Brain microvascular endothelial cell (primary cell): ENCODE measurements around the gene ZMAT3.

Experiments used
- DNase-seq: peaks from one replicate; pipeline ENCODE4 v3.0.0-alpha.2; 2020
- H3K27ac ChIP-seq: fragments of 250-450 bp; sonication (Bioruptor Pico); 2 replicates; pipeline ENCODE4 v1.5.1; 2020; ENCODE audit warnings: mild to moderate bottlenecking, moderate library complexity
- H3K27me3 ChIP-seq: fragments of 250-450 bp; sonication (Bioruptor Pico); replicated peaks from 2 replicates; pipeline ENCODE4 v1.5.1; 2020; ENCODE audit warnings: mild to moderate bottlenecking
- H3K36me3 ChIP-seq: fragments of 250-450 bp; sonication (Bioruptor Pico); replicated peaks from 2 replicates; pipeline ENCODE4 v1.5.1; 2020; ENCODE audit warnings: mild to moderate bottlenecking
- H3K4me3 ChIP-seq: 2 replicates; pipeline ENCODE4 v1.5.1; 2011; ENCODE audit warnings: low read depth, mild to moderate bottlenecking, control low read depth, low read length, moderate library complexity
- in situ Hi-C: cut with HindIII; loops from 2 replicates; pipeline ENCODE4 v1.10.0; 2017; ENCODE audit warnings: low sequenced_read_pairs, low pct_ligation_motif_present
- TF ChIP-seq, protein P1 (sequence below): IDR thresholded peaks from 2 replicates; pipeline ENCODE4 v1.5.1; 2011; ENCODE audit warnings: low read depth, mild to moderate bottlenecking, moderate library complexity, low read length, control low read depth, inconsistent platforms; ENCODE audit errors: missing control alignments

ZMAT3 gene

DNA sequence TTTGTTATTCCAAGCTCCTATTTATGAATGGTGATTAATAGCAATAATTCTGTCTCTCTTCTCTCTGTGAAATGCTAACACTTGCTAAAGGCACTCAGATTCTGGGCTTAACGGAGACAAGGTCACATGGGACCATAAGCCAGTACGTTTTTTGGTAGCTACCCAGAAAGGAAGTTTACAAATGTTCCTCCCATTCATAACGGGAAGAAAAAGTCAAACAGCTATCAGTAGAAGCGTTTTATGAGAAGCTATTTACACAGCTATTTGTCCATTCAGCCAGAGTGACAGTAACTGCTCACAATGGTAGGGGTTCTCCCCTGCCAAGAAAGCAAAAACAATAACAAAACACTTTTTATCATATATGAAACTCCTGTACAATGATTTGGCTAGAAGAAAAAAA, 51.5 kb downstream of the ZMAT3 start:
- H3K27ac ChIP-seq = no peak overlapping the region
- DNase-seq = no peak

DNA sequence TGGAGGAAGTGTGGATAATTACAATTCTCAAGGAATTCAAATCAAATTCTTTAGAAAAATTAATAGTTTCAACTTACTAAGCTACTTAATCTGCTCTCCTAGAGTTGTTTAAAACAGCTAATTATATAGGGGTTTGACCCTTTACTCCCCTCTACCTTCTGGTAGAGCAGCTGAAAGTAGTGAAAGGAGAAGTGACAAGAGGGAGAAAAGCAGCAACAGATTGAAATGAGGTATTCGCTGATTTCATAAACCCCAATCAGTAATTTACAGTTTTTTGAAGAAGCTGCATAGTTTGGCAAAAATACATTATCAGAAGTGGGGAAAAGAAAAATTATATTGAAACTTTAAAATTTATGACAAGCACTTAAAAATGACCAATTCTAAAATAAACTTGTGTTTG, 52.8 kb downstream of the ZMAT3 start:
- in situ Hi-C loops = loop anchor here (25.0 kb wide), 1 partner anchor 293 kb away; the partner anchor contains the start of gene ZNF639
- no peaks in the 10 kb centered on the region for H3K27me3 ChIP-seq
- no peak for DNase-seq
- H3K36me3 ChIP-seq = peaks cover 13% of the 10 kb centered on the region
- no peak overlapping the region for H3K27ac ChIP-seq
- TF ChIP-seq, protein P1, sequence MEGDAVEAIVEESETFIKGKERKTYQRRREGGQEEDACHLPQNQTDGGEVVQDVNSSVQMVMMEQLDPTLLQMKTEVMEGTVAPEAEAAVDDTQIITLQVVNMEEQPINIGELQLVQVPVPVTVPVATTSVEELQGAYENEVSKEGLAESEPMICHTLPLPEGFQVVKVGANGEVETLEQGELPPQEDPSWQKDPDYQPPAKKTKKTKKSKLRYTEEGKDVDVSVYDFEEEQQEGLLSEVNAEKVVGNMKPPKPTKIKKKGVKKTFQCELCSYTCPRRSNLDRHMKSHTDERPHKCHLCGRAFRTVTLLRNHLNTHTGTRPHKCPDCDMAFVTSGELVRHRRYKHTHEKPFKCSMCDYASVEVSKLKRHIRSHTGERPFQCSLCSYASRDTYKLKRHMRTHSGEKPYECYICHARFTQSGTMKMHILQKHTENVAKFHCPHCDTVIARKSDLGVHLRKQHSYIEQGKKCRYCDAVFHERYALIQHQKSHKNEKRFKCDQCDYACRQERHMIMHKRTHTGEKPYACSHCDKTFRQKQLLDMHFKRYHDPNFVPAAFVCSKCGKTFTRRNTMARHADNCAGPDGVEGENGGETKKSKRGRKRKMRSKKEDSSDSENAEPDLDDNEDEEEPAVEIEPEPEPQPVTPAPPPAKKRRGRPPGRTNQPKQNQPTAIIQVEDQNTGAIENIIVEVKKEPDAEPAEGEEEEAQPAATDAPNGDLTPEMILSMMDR = no peak
- H3K4me3 ChIP-seq = no peak overlapping the region

More for the DNA sequence above, 51.5 kb downstream of the ZMAT3 start:
- in situ Hi-C loops = loop anchor here (25.0 kb wide), 1 partner anchor 292 kb away; the partner anchor contains the start of gene ZNF639
- TF ChIP-seq, protein P1 = no peak
- no peaks in the 10 kb centered on the region for H3K27me3 ChIP-seq
- peaks cover 16% of the 10 kb centered on the region for H3K36me3 ChIP-seq
- H3K4me3 ChIP-seq = no peak overlapping the region

- Histone ChIP-seq H3K27me3 (no peaks in the 10 kb centered on the region), H3K4me3 (no peak overlapping the region), H3K36me3 (peaks cover 13% of the 10 kb centered on the region), H3K27ac (no peak overlapping the region)
- in situ Hi-C loops = loop anchor here (25.0 kb wide), 1 partner anchor 295 kb away; the partner anchor contains the start of gene ZNF639
- TF ChIP-seq, protein P1 = no peak
- DNase-seq = no peak
Measured at GRCh38 chr3:179016979-179017670, 54.5 kb downstream of the ZMAT3 start.

- peak; percentile 86 for DNase-seq
- Histone ChIP-seq H3K36me3 (peaks cover 12% of the 10 kb centered on the region), H3K4me3 (no peak overlapping the region), H3K27ac (no peak overlapping the region), H3K27me3 (no peaks in the 10 kb centered on the region)
- TF ChIP-seq, protein P1 = peak; percentile 69
- in situ Hi-C loops = loop anchor here (25.0 kb wide), 1 partner anchor 297 kb away; the partner anchor contains the start of gene ZNF639
Measured at GRCh38 chr3:179015551-179016020, 56.0 kb downstream of the ZMAT3 start.

GRCh38 chr3:179005706-179006105, 65.9 kb downstream of the ZMAT3 start:
- Histone ChIP-seq H3K4me3 (no peak overlapping the region), H3K27ac (no peak overlapping the region), H3K27me3 (no peaks in the 10 kb centered on the region), H3K36me3 (no peaks in the 10 kb centered on the region)
- TF ChIP-seq, protein P1 = no peak
- in situ Hi-C loops = loop anchor here (25.0 kb wide), 1 partner anchor 307 kb away; the partner anchor contains the start of gene ZNF639
- no peak for DNase-seq
